Epithelial cell of esophagus (primary cell): ENCODE data around the gene PLXNB1.
A peak's percentile ranks its signal among the peaks of the same experiment; 100 is the strongest.

Source experiments
- DNase-seq: peaks from one replicate; pipeline ENCODE4 v3.0.0; 2010; ENCODE audit warnings: low read depth
- H3K4me3 ChIP-seq: 2 replicates; pipeline ENCODE4 v1.5.1; 2011; ENCODE audit warnings: mild to moderate bottlenecking, low read length, control low read depth
- CTCF ChIP-seq: IDR thresholded peaks from 2 replicates; pipeline ENCODE4 v1.5.1; 2011; ENCODE audit warnings: low read depth, mild to moderate bottlenecking, low read length, control low read depth, inconsistent platforms; ENCODE audit not compliant: insufficient read depth; ENCODE audit errors: missing control alignments

The PLXNB1 gene

GRCh38 chr3:48428088-48428571 is 1.8 kb downstream of the PLXNB1 start:
- peak overlapping the region; percentile 71 for H3K4me3 ChIP-seq
- TF ChIP-seq CTCF: no peak
- DNase-seq: no peak

- no peak for TF ChIP-seq CTCF
- H3K4me3 ChIP-seq: peak overlapping the region; percentile 71
These were observed 2.3 kb downstream of the PLXNB1 start for GRCh38 chr3:48427630-48427962.

GRCh38 chr3:48426944-48427629 is 2.8 kb downstream of the PLXNB1 start:
- H3K4me3 ChIP-seq: peak overlapping the region; percentile 71
- TF ChIP-seq CTCF: no peak
- peak; percentile 42 for DNase-seq

More at GRCh38 chr3:48427630-48427962, 2.3 kb downstream of the PLXNB1 start:
- no peak for DNase-seq

GRCh38 chr3:48426401-48426909 is 3.4 kb downstream of the PLXNB1 start:
- TF ChIP-seq CTCF: no peak
- H3K4me3 ChIP-seq: peak overlapping the region; percentile 71
- DNase-seq: no peak

GRCh38 chr3:48425281-48425812 is 4.5 kb downstream of the PLXNB1 start:
- H3K4me3 ChIP-seq: peak overlapping the region; percentile 71
- TF ChIP-seq CTCF: no peak

GRCh38 chr3:48423883-48424695 is 5.8 kb downstream of the PLXNB1 start:
- TF ChIP-seq CTCF: no peak
- DNase-seq: no peak
- H3K4me3 ChIP-seq: no peak overlapping the region

More at GRCh38 chr3:48425281-48425812, 4.5 kb downstream of the PLXNB1 start:
- no peak for DNase-seq
